ENCODE data around the gene WDR64.
"Not testable (repeated sequence)": the region's sequence is repeated elsewhere in the genome, so short reads cannot be mapped to it uniquely, and the experiment has no call there.

Gene WDR64

DNA sequence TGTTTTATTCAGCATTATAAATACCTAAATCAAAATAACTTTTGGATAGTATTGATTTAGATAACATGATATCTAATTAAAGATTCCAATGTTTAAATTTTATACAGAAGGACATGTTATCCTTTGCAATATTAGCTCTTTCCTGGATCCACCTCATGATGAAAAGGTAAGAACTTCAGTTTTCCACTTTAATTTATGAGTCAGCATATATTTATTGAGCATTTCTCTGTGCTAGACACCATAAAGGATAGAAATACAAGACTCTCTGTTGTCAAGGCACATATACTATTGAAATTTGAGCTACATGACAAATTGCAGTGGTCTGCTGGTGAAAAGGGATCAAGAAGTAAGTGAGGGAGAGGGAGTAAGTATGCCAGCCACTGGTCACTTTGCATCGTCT, 127.8 kb downstream of the WDR64 start:
- TF ChIP-seq, protein P1, sequence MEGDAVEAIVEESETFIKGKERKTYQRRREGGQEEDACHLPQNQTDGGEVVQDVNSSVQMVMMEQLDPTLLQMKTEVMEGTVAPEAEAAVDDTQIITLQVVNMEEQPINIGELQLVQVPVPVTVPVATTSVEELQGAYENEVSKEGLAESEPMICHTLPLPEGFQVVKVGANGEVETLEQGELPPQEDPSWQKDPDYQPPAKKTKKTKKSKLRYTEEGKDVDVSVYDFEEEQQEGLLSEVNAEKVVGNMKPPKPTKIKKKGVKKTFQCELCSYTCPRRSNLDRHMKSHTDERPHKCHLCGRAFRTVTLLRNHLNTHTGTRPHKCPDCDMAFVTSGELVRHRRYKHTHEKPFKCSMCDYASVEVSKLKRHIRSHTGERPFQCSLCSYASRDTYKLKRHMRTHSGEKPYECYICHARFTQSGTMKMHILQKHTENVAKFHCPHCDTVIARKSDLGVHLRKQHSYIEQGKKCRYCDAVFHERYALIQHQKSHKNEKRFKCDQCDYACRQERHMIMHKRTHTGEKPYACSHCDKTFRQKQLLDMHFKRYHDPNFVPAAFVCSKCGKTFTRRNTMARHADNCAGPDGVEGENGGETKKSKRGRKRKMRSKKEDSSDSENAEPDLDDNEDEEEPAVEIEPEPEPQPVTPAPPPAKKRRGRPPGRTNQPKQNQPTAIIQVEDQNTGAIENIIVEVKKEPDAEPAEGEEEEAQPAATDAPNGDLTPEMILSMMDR (conservative IDR thresholded peaks at IDR 0.05; ENCODE audit: low read depth, low read length), result no peak
- no peak overlapping the region for H3K4me3 ChIP-seq (ENCODE audit: low read depth, low read length)
- no peak for DNase-seq (ENCODE audit: low read depth)

DNA sequence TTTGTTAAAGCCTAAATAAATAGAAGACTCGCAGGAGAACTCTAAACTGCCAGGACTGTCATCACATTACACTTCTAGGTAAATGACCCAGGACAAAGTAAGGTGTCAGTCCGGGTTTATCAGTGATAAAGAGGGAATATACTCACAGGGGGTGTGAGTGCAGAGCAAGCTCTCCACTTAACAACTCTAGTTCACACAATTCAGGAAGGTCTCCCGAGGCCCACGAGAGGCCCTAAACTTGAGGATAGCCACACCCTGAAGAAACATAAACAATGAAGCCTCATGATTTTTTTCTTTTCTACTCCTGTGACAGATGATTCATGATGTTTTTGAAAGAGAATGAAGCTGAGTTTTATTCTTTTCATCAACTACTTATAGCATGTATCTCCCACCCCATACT, 130.3 kb downstream of the WDR64 start:
- no peak for DNase-seq (ENCODE audit: low read depth)
- no peak overlapping the region for H3K4me3 ChIP-seq (ENCODE audit: low read depth, low read length)
- TF ChIP-seq, protein P1 (conservative IDR thresholded peaks at IDR 0.05; ENCODE audit: low read depth, low read length), result no peak

DNA sequence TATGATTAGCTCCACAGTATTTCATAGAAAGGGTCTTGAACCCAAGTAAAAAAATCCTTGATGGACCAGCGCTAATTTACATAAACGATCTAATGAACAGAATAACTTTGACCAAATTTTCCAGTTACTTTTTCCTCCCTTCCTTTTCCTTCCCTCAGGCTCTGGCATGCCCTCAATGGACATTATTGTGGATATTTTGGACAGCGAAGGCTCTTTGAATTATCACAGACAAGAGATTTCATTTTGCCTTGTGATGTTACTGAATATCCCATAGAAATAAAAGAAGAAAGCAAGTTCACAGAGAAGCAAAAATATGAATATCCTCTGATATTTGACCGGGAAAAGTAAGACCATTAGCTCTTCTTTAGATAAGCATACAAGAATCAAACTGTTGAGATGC, 135.6 kb downstream of the WDR64 start:
- TF ChIP-seq, protein P1 (conservative IDR thresholded peaks at IDR 0.05; ENCODE audit: low read depth, low read length), result no peak
- no peak for DNase-seq (ENCODE audit: low read depth)
- no peak overlapping the region for H3K4me3 ChIP-seq (ENCODE audit: low read depth, low read length)

DNA sequence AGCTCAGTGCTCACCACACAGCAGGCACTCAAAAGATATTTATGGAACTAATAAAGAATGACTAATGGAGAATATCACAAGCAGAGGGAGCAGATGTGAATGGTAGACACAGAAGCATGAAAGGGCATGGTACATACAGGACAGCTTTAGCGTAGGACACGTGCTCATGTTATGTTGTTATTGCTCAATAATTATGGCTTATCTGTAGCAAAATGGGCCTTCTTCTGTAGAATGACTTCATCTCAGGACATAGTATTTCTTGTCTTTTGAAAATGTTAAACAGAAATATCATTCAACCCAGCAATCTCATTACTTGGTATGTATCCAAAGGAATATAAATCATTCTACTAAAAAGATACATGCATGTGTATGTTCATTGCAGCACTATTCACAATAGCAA, 137.0 kb downstream of the WDR64 start:
- no peak overlapping the region for H3K4me3 ChIP-seq (ENCODE audit: low read depth, low read length)
- TF ChIP-seq, protein P1 (conservative IDR thresholded peaks at IDR 0.05; ENCODE audit: low read depth, low read length), result no peak
- no peak for DNase-seq (ENCODE audit: low read depth)

DNA sequence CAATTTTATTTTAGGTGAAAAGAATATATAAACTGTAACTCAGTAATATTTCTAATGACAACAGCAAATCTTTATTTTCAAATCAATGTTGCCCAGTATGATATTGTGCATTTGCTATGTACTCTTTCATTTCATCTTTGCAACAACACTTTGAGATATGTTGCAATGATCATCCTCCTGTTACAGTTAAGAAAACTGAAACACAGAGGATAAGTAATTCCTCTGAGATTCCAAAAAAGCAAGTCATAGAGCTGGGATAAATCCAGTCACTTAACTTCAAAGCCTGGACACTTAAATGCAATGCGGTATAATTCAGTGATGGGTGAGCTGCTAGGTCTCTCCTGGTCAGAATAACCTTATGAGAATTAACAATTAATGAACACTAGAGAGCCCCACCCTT, 147.3 kb downstream of the WDR64 start:
- TF ChIP-seq, protein P1 (conservative IDR thresholded peaks at IDR 0.05; ENCODE audit: low read depth, low read length), result no peak
- H3K4me3 ChIP-seq (ENCODE audit: low read depth, low read length), result no peak overlapping the region
- DNase-seq (ENCODE audit: low read depth), result peak; percentile 33

DNA sequence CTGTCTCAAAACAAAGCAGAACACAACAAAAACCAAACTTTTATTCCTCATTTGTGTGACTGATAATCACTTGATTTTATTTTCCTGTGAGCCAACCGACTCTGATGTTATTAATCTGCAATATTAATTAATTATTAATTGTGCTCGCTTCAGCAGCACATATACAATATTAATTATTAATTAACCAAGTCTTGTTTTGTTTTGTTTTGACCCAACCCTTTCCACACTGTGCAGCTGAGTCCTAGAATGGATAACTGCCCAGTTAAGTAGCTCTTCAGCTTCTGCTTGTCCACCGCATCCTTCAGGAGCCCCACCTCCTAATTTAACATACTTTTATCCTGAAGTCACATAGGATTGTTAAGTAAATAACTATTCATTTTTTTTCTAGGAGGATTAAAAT, 148.6 kb downstream of the WDR64 start:
- DNase-seq (ENCODE audit: low read depth), result no peak
- TF ChIP-seq, protein P1 (conservative IDR thresholded peaks at IDR 0.05; ENCODE audit: low read depth, low read length), result no peak
- no peak overlapping the region for H3K4me3 ChIP-seq (ENCODE audit: low read depth, low read length)

DNA sequence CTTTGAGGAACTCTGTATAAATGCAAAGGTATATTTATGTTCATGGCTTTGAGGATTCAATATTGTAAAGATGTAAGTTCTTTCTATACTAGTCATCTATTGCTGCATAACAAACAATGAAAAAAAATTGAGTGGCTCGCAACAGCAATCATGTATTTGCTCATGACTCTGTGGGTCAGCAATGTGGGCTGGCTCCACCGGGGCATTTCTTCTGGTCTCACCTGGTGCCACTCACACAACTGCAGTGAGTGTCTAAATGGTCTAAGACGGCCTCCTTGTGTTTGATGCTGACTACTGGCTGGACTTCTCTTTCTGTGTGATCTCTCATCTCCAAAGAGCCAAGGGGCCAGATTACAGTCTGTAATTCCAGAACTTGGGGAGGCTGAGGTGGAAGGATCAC, 150.8 kb downstream of the WDR64 start:
- DNase-seq (ENCODE audit: low read depth), result no peak
- TF ChIP-seq, protein P1 (conservative IDR thresholded peaks at IDR 0.05; ENCODE audit: low read depth, low read length), result no peak
- H3K4me3 ChIP-seq (ENCODE audit: low read depth, low read length), result no peak overlapping the region

DNA sequence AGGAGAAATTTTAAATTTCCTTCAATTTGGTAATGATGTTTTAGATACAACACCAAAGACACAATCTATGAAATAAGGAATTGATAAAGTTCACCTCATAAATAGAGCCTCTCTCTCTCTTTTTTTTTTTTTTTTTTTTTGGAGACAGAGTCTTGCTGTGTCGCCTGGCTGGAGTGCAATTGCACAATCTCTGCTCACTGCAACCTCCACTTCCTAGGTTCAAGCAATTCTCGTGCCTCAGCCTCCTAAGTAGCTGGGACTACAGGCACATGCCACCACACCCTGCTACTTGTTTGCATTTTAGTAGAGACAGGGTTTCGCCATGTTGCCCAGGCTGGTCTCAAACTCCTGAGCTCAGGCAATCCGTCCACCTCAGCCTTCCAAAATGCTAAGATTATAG, 152.6 kb downstream of the WDR64 start:
- not testable (repeated sequence) for DNase-seq (ENCODE audit: low read depth); H3K4me3 ChIP-seq (ENCODE audit: low read depth, low read length)
